HepG2 (cell line): ENCODE results near the gene CACNA1G. TPM values are rescaled to one million over a fixed set of nuclear protein-coding genes. Genes with fewer than 3 reads are reported as not detected.
A peak's percentile ranks its signal among the peaks of the same experiment; 100 is the strongest.

Source experiments
- ISL2 ChIP-seq: sonication (generic); formaldehyde crosslinking; IDR thresholded peaks from 2 replicates; pipeline ENCODE4 v1.5.0; 2020; ENCODE audit warnings: missing genetic modification reagents
- JUN ChIP-seq: sonication (generic); formaldehyde crosslinking; IDR thresholded peaks from 2 replicates; pipeline ENCODE4 v1.4.0; 2020; ENCODE audit warnings: mild to moderate bottlenecking, missing genetic modification reagents
- KLF13 ChIP-seq: sonication (generic); formaldehyde crosslinking; IDR thresholded peaks from 2 replicates; pipeline ENCODE4 v1.4.0; 2020; ENCODE audit warnings: mild to moderate bottlenecking, missing genetic modification reagents
- PCBP1 ChIP-seq: fragments of 200-400 bp; formaldehyde crosslinking; IDR thresholded peaks from 2 replicates; pipeline ENCODE4 v1.6.1; 2017; ENCODE audit warnings: mild to moderate bottlenecking, low read depth, low read length, borderline replicate concordance
- PCBP2 ChIP-seq: fragments of 200-400 bp; formaldehyde crosslinking; optimal IDR thresholded peaks from 2 replicates; pipeline ENCODE3; 2018; ENCODE audit warnings: low read length, low read depth; ENCODE audit not compliant: poor library complexity, severe bottlenecking
- PTBP1 ChIP-seq: fragments of 200-400 bp; formaldehyde crosslinking; IDR thresholded peaks from 2 replicates; pipeline ENCODE4 v1.6.1; 2018; ENCODE audit warnings: low read length, low read depth; ENCODE audit not compliant: poor library complexity, severe bottlenecking
- RORA ChIP-seq: sonication (generic); formaldehyde crosslinking; IDR thresholded peaks from 2 replicates; pipeline ENCODE4 v1.5.0; 2020; ENCODE audit warnings: mild to moderate bottlenecking, missing genetic modification reagents, moderate library complexity
- SNAPC2 ChIP-seq: sonication (generic); formaldehyde crosslinking; IDR thresholded peaks from 2 replicates; pipeline ENCODE4 v1.8.1; 2022; ENCODE audit warnings: mild to moderate bottlenecking, missing genetic modification reagents
- THAP9 ChIP-seq: sonication (generic); formaldehyde crosslinking; IDR thresholded peaks from 2 replicates; pipeline ENCODE4; 2020; ENCODE audit warnings: missing genetic modification reagents, mild to moderate bottlenecking, borderline replicate concordance
- THYN1 ChIP-seq: sonication (generic); formaldehyde crosslinking; IDR thresholded peaks from 2 replicates; pipeline ENCODE4 v1.8.1; 2023; ENCODE audit warnings: low read depth, mild to moderate bottlenecking, moderate library complexity, missing genetic modification reagents, borderline replicate concordance
- TMF1 ChIP-seq: sonication (generic); formaldehyde crosslinking; IDR thresholded peaks from 2 replicates; pipeline ENCODE4 v1.8.1; 2022; ENCODE audit warnings: low read depth, missing genetic modification reagents
- ZFP36 ChIP-seq: fragments of 150-350 bp; IDR thresholded peaks from 2 replicates; pipeline ENCODE4 v1.6.1; 2018; ENCODE audit warnings: borderline replicate concordance, low read length, low read depth; ENCODE audit not compliant: partially characterized antibody
- ZGPAT ChIP-seq: IDR thresholded peaks from 2 replicates; pipeline ENCODE4 v1.6.1; 2016; ENCODE audit warnings: mild to moderate bottlenecking
- ZNF10 ChIP-seq: sonication (generic); formaldehyde crosslinking; IDR thresholded peaks from 2 replicates; pipeline ENCODE4 v1.4.0; 2020; ENCODE audit warnings: mild to moderate bottlenecking, low read depth, missing genetic modification reagents, borderline replicate concordance
- ZNF350 ChIP-seq: sonication (generic); formaldehyde crosslinking; IDR thresholded peaks from 2 replicates; pipeline ENCODE4 v1.4.0; 2020; ENCODE audit warnings: mild to moderate bottlenecking, low read depth, missing genetic modification reagents, borderline replicate concordance
- ZNF547 ChIP-seq: sonication (generic); formaldehyde crosslinking; IDR thresholded peaks from 2 replicates; pipeline ENCODE4 v1.5.1; 2020; ENCODE audit warnings: mild to moderate bottlenecking, missing genetic modification reagents
- ZNF557 ChIP-seq: sonication (generic); formaldehyde crosslinking; IDR thresholded peaks from 2 replicates; pipeline ENCODE4 v1.4.0; 2020; ENCODE audit warnings: missing genetic modification reagents
- ZNF580 ChIP-seq: IDR thresholded peaks from 2 replicates; pipeline ENCODE4 v1.6.1; 2016; ENCODE audit warnings: low read depth, borderline replicate concordance
- ZNF629 ChIP-seq: sonication (generic); formaldehyde crosslinking; conservative IDR thresholded peaks from 2 replicates; pipeline ENCODE4 v1.5.0; 2020; ENCODE audit warnings: missing genetic modification reagents
- ZNF713 ChIP-seq: sonication (generic); formaldehyde crosslinking; IDR thresholded peaks from 2 replicates; pipeline ENCODE4 v1.4.0; 2020; ENCODE audit warnings: mild to moderate bottlenecking, missing genetic modification reagents
- ZNF878 ChIP-seq: sonication (generic); formaldehyde crosslinking; IDR thresholded peaks from 2 replicates; pipeline ENCODE4 v1.8.1; 2023; ENCODE audit warnings: mild to moderate bottlenecking, missing genetic modification reagents, moderate library complexity
- ZSCAN31 ChIP-seq: sonication (generic); formaldehyde crosslinking; IDR thresholded peaks from 2 replicates; pipeline ENCODE4 v1.5.0; 2020; ENCODE audit warnings: low read depth, mild to moderate bottlenecking, missing genetic modification reagents
- ZSCAN5A ChIP-seq: sonication (generic); formaldehyde crosslinking; IDR thresholded peaks from 2 replicates; pipeline ENCODE4 v1.8.0; 2022; ENCODE audit warnings: mild to moderate bottlenecking, missing genetic modification reagents, borderline replicate concordance
- polyA plus RNA-seq, 8 experiments: library from polyadenylated mRNA; depleted of rRNA in 3 of 8; stranded (reverse) in 7 of 8; unstranded in 1 of 8; fragments of >200 nt; fragmentation: Illumina TruSeq in 4 of 8; extraction: Trizol in 4 of 8; gene quantifications; 2 replicates each; pipeline versions ENCODE4 v1.2.1 to v1.2.3, GENCODE V29; 2011 to 2016; ENCODE audit warnings: low read depth in 4 of 8, missing spikeins in 1 of 8, mixed read lengths in 1 of 8; ENCODE audit not compliant: insufficient read depth in 1 of 8
- total RNA-seq, 5 experiments: library from RNA; depleted of rRNA; stranded (reverse); fragments of >200 nt; fragmentation: Illumina TruSeq; extraction: Trizol; gene quantifications; 2 replicates each; pipeline ENCODE4 v1.2.3, GENCODE V29; 2016; ENCODE audit warnings: low read depth in 1 of 5

The CACNA1G gene
- total and polyA plus RNA-seq, 2 of the 13 experiments (the other 11 are each of a cell fraction or from before 2014, with no cell fraction given) = 0.02 TPM; not detected in 1

- no peak for TF ChIP-seq ZNF878 (CRISPR knock-in tag)
- TF ChIP-seq ZNF350 (CRISPR knock-in tag) = no peak
- peak; percentile 60; the same call in 1 of the 2 replicates for TF ChIP-seq SNAPC2 (CRISPR knock-in tag)
- TF ChIP-seq RORA = no peak
- TF ChIP-seq THYN1 (CRISPR knock-in tag) = no peak
- peak; percentile 72 for TF ChIP-seq ZNF580 (CRISPR knock-in tag)
- no peak for TF ChIP-seq PTBP1
- TF ChIP-seq ZGPAT (CRISPR knock-in tag) = peak; percentile 77; the same call in 1 of the 2 replicates
- peak; percentile 75; the same call in 1 of the 2 replicates for TF ChIP-seq JUN (CRISPR knock-in tag)
- TF ChIP-seq ZFP36 = no peak
- peak; percentile 87 for TF ChIP-seq ZNF547 (CRISPR knock-in tag)
- TF ChIP-seq ZNF10 (CRISPR knock-in tag) = no peak
- TF ChIP-seq ZSCAN31 (CRISPR knock-in tag) = peak; percentile 93; the same call in 1 of the 2 replicates
- TF ChIP-seq THAP9 = 0 out of 2 replicates have a peak, but pooled peaks have one; percentile 23
- TF ChIP-seq KLF13 (CRISPR knock-in tag) = no peak
- TF ChIP-seq ZNF557 (CRISPR knock-in tag) = no peak
- TF ChIP-seq TMF1 (CRISPR knock-in tag) = no peak; the same call in none of the 2 replicates
- TF ChIP-seq ZSCAN5A (CRISPR knock-in tag) = no peak
- TF ChIP-seq PCBP1 = no peak
- TF ChIP-seq PCBP2 = no peak
- no peak for TF ChIP-seq ZNF713
- TF ChIP-seq ISL2 (CRISPR knock-in tag) = no peak; the same call in 1 of the 2 replicates
- TF ChIP-seq ZNF629 (CRISPR knock-in tag) = peak; percentile 19; the same call in 1 of the 2 replicates
Measured at GRCh38 chr17:50541716-50542688, 18.5 kb upstream of the CACNA1G start (continued).
